ENCODE data around the gene GBA3. TPM values are rescaled to one million over a fixed set of nuclear protein-coding genes. Genes with fewer than 3 reads are reported as not detected.

GBA3 gene
- total and polyA plus RNA-seq, 2 donors (not counting 3 experiments of a cell fraction or from before 2014, with no cell fraction given): not detected

DNA sequence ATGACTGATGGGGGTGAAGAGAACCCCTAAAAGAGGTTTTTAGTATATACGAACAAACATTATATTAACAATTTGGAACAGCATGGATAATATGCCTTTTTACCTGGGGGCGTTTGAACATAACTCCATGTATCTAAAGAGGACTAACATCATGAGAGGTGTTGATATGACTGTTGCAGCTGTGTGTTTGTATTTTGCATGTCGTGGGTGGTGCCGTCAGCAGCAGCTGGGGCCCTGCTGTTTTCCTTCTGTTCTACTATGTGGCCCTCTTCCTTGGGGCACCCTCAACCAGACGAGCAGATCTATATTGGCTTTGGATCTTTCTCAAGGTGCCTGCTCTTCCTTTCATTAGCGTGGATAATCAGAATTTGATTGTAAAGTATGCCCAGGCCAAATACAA, 11.2 kb downstream of the GBA3 start:
- dilution Hi-C loops (cut with MboI; ENCODE audit: extremely low pct_ligation_motif_present, low sequenced_read_pairs): no loop called here
- no peak for TF ChIP-seq JUN (IDR thresholded peaks at IDR 0.05; ENCODE audit: borderline replicate concordance, insufficient read depth, insufficient read length, low read depth)
- no peak for TF ChIP-seq EZH2 (IDR thresholded peaks at IDR 0.05; ENCODE audit: borderline replicate concordance, low read depth, low read length, severe bottlenecking)
- no peak for TF ChIP-seq POLR2A (IDR thresholded peaks at IDR 0.05; ENCODE audit: low read depth, low read length)
- no peak for TF ChIP-seq CTCF (IDR thresholded peaks at IDR 0.05; ENCODE audit: extremely low read depth in 1 of 2, insufficient read depth in 1 of 2, low read depth in 1 of 2, low read length in 2 of 2)
- TF ChIP-seq GATA2 (IDR thresholded peaks at IDR 0.05; ENCODE audit: insufficient read depth, insufficient read length, low read depth, low read length): no peak
- no peak for TF ChIP-seq POLR2AphosphoS5 (IDR thresholded peaks at IDR 0.05; ENCODE audit: insufficient read depth, low read depth, low read length)
- no peak for TF ChIP-seq MYC (IDR thresholded peaks at IDR 0.05; ENCODE audit: low read depth, low read length)
- TF ChIP-seq FOS (IDR thresholded peaks at IDR 0.05; ENCODE audit: borderline replicate concordance, insufficient read depth, low read length): no peak
- no peak for TF ChIP-seq MAX (IDR thresholded peaks at IDR 0.05; ENCODE audit: insufficient read depth, insufficient read length)
- Histone ChIP-seq H3K79me2 (ENCODE audit: control insufficient read depth, insufficient read depth, low read length) (no peaks in the 10 kb centered on the region), H2AFZ (ENCODE audit: low read depth, low read length) (no peak overlapping the region), H3K9me3 (replicated peaks; ENCODE audit: control insufficient read depth, insufficient read depth, low read length) (no peaks in the 10 kb centered on the region), H3K27ac (ENCODE audit: insufficient read depth, low read depth, low read length) (no peak overlapping the region), H3K4me1 (ENCODE audit: control insufficient read depth, extremely low read depth, insufficient read depth, low read length) (no peaks in the 10 kb centered on the region), H3K9me1 (replicated peaks; ENCODE audit: control insufficient read depth, extremely low read depth, insufficient read depth, low read length) (no peaks in the 10 kb centered on the region), H3K27me3 (ENCODE audit: control insufficient read depth in 2 of 2, insufficient read depth in 2 of 2, low read length in 2 of 2) (no peaks in the 10 kb centered on the region), H3K4me3 (replicated peaks in 1 of 3; ENCODE audit: insufficient read depth in 1 of 3, low read depth in 1 of 3, low read length in 3 of 3) (no peak overlapping the region), H3K4me2 (ENCODE audit: insufficient read depth, low read length) (no peak overlapping the region), H3K9ac (replicated peaks; ENCODE audit: extremely low read depth, insufficient read depth, low read length) (no peak overlapping the region), H3K36me3 (ENCODE audit: control insufficient read depth in 2 of 2, extremely low read depth in 1 of 2, insufficient read depth in 2 of 2, low read length in 2 of 2) (no peaks in the 10 kb centered on the region), H4K20me1 (replicated peaks; ENCODE audit: control insufficient read depth, extremely low read depth, insufficient read depth, low read length) (no peaks in the 10 kb centered on the region)
- no peak for FAIRE-seq
- ChIA-PET POLR2A (no interaction called here), CTCF (no interaction called here)
- BruUV-seq (replicated peaks): no TSS peak
- no peak for DNase-seq (ENCODE audit: low read depth, low spot score)
- intact Hi-C loops (cut with micrococcal nuclease): no loop called here

Measured in endothelial cell of umbilical vein (primary cell).